ENCODE measurements around the gene SECISBP2.

The SECISBP2 gene

DNA sequence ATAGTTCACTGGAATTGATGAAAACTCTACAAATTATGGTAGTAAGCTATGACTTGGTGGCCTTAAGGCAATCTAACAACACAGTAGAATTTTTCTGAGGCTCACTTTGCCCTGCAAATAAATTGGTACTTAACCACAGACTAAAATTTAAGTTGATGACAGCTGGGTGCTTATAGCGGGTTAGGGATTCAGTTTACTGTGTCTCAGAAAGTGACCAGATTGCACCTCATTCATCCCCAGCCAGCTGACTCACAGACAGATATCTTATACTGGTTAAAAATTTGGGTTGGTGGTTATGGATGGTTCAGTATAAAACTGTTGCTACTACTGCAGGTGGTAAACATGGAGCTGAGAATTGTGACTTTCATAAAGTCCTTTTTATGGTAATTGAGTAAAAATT lies 4.5 kb upstream of the SECISBP2 start:
- TF ChIP-seq ZBTB7A (IDR thresholded peaks at IDR 0.05; ENCODE audit: low read depth), result no peak
- TF ChIP-seq, protein P1, sequence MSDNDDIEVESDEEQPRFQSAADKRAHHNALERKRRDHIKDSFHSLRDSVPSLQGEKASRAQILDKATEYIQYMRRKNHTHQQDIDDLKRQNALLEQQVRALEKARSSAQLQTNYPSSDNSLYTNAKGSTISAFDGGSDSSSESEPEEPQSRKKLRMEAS (IDR thresholded peaks at IDR 0.05), result no peak
- no peak for TF ChIP-seq TCF12 (IDR thresholded peaks at IDR 0.05; ENCODE audit: low read depth)
- TF ChIP-seq, protein P2, sequence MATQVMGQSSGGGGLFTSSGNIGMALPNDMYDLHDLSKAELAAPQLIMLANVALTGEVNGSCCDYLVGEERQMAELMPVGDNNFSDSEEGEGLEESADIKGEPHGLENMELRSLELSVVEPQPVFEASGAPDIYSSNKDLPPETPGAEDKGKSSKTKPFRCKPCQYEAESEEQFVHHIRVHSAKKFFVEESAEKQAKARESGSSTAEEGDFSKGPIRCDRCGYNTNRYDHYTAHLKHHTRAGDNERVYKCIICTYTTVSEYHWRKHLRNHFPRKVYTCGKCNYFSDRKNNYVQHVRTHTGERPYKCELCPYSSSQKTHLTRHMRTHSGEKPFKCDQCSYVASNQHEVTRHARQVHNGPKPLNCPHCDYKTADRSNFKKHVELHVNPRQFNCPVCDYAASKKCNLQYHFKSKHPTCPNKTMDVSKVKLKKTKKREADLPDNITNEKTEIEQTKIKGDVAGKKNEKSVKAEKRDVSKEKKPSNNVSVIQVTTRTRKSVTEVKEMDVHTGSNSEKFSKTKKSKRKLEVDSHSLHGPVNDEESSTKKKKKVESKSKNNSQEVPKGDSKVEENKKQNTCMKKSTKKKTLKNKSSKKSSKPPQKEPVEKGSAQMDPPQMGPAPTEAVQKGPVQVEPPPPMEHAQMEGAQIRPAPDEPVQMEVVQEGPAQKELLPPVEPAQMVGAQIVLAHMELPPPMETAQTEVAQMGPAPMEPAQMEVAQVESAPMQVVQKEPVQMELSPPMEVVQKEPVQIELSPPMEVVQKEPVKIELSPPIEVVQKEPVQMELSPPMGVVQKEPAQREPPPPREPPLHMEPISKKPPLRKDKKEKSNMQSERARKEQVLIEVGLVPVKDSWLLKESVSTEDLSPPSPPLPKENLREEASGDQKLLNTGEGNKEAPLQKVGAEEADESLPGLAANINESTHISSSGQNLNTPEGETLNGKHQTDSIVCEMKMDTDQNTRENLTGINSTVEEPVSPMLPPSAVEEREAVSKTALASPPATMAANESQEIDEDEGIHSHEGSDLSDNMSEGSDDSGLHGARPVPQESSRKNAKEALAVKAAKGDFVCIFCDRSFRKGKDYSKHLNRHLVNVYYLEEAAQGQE (IDR thresholded peaks at IDR 0.05; ENCODE audit: low read depth), result no peak
- TF ChIP-seq NFIC (IDR thresholded peaks at IDR 0.05), result no peak
- TF ChIP-seq TAF1 (IDR thresholded peaks at IDR 0.05; ENCODE audit: low read depth), result no peak
- TF ChIP-seq EP300 (IDR thresholded peaks at IDR 0.05; ENCODE audit: borderline replicate concordance), result no peak
- no peak for TF ChIP-seq EGR1 (IDR thresholded peaks at IDR 0.05)
- TF ChIP-seq TEAD4 (IDR thresholded peaks at IDR 0.05), result no peak
- TF ChIP-seq YY1 (IDR thresholded peaks at IDR 0.05; ENCODE audit: low read depth), result no peak
- TF ChIP-seq FOXM1 (IDR thresholded peaks at IDR 0.05; ENCODE audit: borderline replicate concordance, low read depth), result no peak
- TF ChIP-seq RAD21 (IDR thresholded peaks at IDR 0.05; ENCODE audit: low read depth), result no peak

DNA sequence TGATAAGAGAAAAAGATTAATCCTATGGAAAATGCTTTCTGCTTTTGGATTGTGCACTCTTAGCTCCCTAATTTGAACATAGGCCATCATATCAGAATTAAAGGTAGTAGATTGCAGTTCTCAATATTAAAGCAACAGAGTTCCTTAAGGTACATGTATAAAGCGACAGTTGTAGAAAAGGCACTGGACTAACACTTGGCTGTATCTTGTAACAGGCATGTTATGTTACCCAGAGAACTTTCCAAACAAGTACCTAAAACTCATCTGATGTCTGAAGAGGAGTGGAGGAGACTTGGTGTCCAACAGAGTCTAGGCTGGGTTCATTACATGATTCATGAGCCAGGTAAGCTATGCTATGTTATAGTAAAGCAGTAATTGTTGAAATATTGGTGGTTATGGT lies 3.3 kb upstream of the SECISBP2 start:
- TF ChIP-seq NFIC (IDR thresholded peaks at IDR 0.05), result no peak
- no peak for TF ChIP-seq TAF1 (IDR thresholded peaks at IDR 0.05; ENCODE audit: low read depth)
- no peak for TF ChIP-seq CREB1 (IDR thresholded peaks at IDR 0.05; ENCODE audit: low read depth)
- TF ChIP-seq TCF12 (IDR thresholded peaks at IDR 0.05; ENCODE audit: low read depth), result no peak
- TF ChIP-seq EGR1 (IDR thresholded peaks at IDR 0.05), result no peak
- no peak for TF ChIP-seq EP300 (IDR thresholded peaks at IDR 0.05; ENCODE audit: borderline replicate concordance)
- TF ChIP-seq, protein P2 (IDR thresholded peaks at IDR 0.05; ENCODE audit: low read depth), result no peak
- TF ChIP-seq YY1 (IDR thresholded peaks at IDR 0.05; ENCODE audit: low read depth), result no peak
- no peak for TF ChIP-seq RAD21 (IDR thresholded peaks at IDR 0.05; ENCODE audit: low read depth)
- TF ChIP-seq FOXM1 (IDR thresholded peaks at IDR 0.05; ENCODE audit: borderline replicate concordance, low read depth), result no peak
- TF ChIP-seq, protein P1 (IDR thresholded peaks at IDR 0.05), result no peak
- TF ChIP-seq, protein P3, sequence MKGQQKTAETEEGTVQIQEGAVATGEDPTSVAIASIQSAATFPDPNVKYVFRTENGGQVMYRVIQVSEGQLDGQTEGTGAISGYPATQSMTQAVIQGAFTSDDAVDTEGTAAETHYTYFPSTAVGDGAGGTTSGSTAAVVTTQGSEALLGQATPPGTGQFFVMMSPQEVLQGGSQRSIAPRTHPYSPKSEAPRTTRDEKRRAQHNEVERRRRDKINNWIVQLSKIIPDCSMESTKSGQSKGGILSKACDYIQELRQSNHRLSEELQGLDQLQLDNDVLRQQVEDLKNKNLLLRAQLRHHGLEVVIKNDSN (IDR thresholded peaks at IDR 0.05), result no peak
- TF ChIP-seq CEBPB (IDR thresholded peaks at IDR 0.05), result no peak
- TF ChIP-seq TEAD4 (IDR thresholded peaks at IDR 0.05), result no peak
- no peak for TF ChIP-seq ZBTB7A (IDR thresholded peaks at IDR 0.05; ENCODE audit: low read depth)

DNA sequence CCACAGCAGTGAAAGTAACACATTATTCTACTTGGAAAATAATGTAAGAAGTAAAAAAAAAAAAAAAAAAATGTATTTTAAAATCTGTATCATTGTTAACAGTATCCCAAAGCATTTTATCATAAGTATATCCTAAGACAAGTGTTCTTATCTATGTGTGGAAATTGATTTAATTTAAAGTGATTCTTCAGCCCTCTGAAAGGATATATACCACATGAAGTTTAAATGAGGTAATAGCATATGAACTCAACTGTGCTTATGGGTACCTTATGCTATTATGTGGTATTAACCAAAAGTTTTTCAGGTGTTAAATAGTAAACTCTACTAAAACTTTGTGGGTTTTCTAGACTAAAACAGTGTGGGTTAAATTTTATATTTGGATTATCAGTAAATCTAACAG lies 2.8 kb upstream of the SECISBP2 start:
- TF ChIP-seq TEAD4 (IDR thresholded peaks at IDR 0.05), result no peak
- TF ChIP-seq TCF12 (IDR thresholded peaks at IDR 0.05; ENCODE audit: low read depth), result no peak
- no peak for TF ChIP-seq ZBTB7A (IDR thresholded peaks at IDR 0.05; ENCODE audit: low read depth)
- TF ChIP-seq TAF1 (IDR thresholded peaks at IDR 0.05; ENCODE audit: low read depth), result no peak

DNA sequence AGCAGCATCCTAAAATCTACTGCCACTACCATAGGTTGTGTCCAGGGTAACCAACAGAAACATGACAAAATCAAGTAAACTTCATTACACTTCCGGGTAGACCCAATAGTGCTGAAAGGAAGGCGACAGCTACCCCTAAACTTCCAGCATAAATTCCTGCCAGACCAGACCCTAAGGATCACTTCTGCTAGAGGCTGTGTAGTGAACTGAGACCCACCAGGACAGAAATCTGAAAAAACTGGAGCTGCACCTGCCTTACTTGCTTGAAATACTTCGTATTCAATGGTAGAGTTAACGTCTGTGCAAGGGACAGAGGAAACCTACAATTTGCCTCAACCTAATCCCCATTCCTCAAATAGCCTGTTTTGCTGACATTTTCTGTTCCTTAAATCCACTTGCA lies 1.0 kb upstream of the SECISBP2 start:
- TF ChIP-seq EP300 (IDR thresholded peaks at IDR 0.05; ENCODE audit: borderline replicate concordance) (no peak), NFIC (IDR thresholded peaks at IDR 0.05) (no peak), FOXM1 (IDR thresholded peaks at IDR 0.05; ENCODE audit: borderline replicate concordance, low read depth) (no peak), ZBTB7A (IDR thresholded peaks at IDR 0.05; ENCODE audit: low read depth) (no peak), TAF1 (IDR thresholded peaks at IDR 0.05; ENCODE audit: low read depth) (no peak), RAD21 (IDR thresholded peaks at IDR 0.05; ENCODE audit: low read depth) (no peak), CEBPB (IDR thresholded peaks at IDR 0.05) (no peak)
- TF ChIP-seq, protein P1 (IDR thresholded peaks at IDR 0.05), result no peak

DNA sequence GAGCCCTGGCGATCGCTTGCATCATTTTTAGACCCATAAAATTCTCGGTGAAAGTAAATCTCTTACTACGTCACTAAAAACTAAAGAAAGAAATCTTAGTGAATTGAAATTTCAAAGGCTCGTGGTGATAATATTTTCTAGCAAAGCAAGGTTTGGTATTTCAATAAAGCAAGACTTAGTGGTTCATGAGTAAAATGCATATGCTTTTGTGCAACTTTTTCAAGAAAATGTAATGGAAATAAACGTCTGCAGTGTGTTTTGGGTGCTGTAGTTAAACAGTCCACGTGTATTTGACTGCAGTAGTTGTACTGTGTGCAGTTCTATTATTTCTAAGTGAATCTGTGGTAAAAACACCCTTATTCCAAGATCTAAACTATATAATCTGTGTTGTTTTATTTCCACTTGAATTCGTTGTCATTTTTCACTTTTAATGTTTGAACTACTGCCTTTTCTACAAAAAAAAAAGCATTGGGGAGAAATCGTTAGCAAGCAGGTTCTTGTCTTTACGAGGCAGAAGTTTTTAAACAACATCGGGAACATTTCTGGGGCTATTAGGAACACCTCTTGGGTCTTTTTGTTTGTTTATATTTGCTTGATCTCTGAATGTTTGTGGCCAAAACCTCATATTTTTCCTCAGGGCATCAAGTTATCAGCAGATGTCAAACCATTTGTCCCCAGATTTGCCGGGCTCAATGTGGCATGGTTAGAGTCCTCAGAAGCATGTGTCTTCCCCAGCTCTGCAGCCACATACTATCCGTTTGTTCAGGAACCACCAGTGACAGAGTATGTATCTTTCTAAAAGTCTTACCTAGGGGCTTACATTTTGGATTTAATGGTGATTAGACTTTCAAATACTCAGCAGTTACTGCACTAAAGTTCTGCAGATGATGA lies 960 bp downstream of the SECISBP2 start:
- TF ChIP-seq YY1 (IDR thresholded peaks at IDR 0.05; ENCODE audit: low read depth) (no peak), CEBPB (IDR thresholded peaks at IDR 0.05) (peak; percentile 78; the same call in 1 of the 2 replicates), CREB1 (IDR thresholded peaks at IDR 0.05; ENCODE audit: low read depth) (peak; percentile 80; the same call in 1 of the 2 replicates)

DNA sequence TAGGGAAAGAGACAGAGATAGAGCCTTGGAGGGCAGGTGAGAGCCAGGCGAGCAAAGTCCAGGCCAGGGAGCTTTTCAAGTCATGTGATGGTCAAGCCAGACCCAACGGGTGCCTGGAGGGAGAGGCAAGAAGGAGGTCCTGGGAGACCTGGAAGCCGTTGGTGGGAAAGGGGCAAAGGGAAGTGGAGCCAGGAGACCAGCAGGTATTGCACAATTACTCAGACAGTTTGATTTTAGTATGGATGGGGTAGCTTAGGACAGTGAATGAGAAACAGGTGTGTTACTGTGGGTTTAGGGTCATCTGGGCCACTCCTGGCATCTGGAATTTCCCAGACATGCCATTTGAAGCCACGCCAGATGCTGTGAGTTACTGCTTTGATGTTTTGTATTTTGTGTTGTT lies 5.1 kb downstream of the SECISBP2 start:
- TF ChIP-seq EP300 (IDR thresholded peaks at IDR 0.05; ENCODE audit: borderline replicate concordance) (no peak), FOXM1 (IDR thresholded peaks at IDR 0.05; ENCODE audit: borderline replicate concordance, low read depth) (no peak), CEBPB (IDR thresholded peaks at IDR 0.05) (no peak), EGR1 (IDR thresholded peaks at IDR 0.05) (no peak), CREB1 (IDR thresholded peaks at IDR 0.05; ENCODE audit: low read depth) (no peak), TAF1 (IDR thresholded peaks at IDR 0.05; ENCODE audit: low read depth) (no peak), RAD21 (IDR thresholded peaks at IDR 0.05; ENCODE audit: low read depth) (no peak), YY1 (IDR thresholded peaks at IDR 0.05; ENCODE audit: low read depth) (no peak), ZBTB7A (IDR thresholded peaks at IDR 0.05; ENCODE audit: low read depth) (no peak), NFIC (IDR thresholded peaks at IDR 0.05) (no peak), TEAD4 (IDR thresholded peaks at IDR 0.05) (no peak), TCF12 (IDR thresholded peaks at IDR 0.05; ENCODE audit: low read depth) (no peak)
- TF ChIP-seq, protein P2 (IDR thresholded peaks at IDR 0.05; ENCODE audit: low read depth), result no peak
- TF ChIP-seq, protein P3 (IDR thresholded peaks at IDR 0.05), result no peak
- TF ChIP-seq, protein P1 (IDR thresholded peaks at IDR 0.05), result no peak

Measured in Ishikawa (cell line).